ENCODE measurements around the gene CENPA.

CENPA gene

DNA sequence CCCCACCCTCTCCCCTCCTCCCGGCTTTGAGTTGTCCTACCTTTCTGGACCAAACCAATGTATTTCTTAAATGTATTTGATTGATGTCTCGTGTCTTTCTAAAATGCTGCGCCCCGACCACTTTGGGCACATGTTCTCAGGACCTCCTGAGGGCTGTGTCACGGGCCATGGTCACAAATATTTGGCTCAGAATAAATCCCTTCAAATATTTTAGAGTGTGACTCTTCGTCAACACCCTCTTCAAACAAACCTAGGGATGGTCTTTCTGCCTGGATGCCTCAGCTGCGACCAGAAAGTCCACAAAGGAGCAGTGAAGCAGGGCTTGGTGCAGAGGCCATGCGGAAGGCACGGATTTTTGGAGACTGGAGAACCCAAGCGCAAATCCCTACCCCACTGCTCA is 22.8 kb upstream of the CENPA start:
- DNase-seq = no peak

DNA sequence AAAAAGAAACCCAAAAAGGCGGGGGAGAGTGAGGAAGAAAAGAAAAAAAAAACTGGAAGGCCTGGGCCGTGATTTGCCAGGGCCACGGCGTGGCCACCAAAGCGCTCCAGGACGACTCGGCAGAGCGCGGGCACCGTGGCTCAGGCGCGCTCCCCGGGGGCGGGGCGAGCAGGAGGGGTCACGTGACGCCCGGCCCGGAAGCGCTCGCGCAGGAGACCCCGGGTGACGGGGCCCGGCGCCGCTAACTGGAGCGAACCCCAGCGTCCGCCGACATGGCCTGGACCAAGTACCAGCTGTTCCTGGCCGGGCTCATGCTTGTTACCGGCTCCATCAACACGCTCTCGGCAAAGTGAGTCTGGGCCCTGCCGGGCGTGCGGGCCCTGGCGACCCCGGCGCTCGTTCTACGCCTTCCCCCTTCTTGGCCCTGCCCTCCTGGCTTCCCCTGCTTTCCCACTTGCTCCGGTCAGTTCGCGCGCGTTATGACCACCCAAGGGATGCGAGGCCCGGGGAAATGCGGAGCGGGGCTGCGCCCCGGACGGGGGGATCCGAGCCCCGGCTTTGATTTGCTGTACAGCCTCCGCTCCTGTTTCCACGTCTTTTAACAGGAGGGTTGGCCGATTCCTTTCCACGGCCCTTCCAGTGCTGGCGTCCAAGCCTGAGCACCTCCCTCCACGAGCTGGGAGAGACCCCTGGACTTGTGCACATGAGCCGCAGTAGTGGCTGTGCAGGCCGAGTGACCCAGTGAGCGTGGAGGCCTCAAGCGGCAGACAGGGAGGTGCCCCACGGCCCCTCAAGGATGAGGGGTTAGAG is 21.6 kb upstream of the CENPA start, which contains the start of gene SLC35F6:
TSS of gene SLC35F6 (plus strand) at position 207 of the 810 bp plus-strand sequence. CDS start at position 273, 66 bp downstream.
- peak; percentile 77 for DNase-seq

DNA sequence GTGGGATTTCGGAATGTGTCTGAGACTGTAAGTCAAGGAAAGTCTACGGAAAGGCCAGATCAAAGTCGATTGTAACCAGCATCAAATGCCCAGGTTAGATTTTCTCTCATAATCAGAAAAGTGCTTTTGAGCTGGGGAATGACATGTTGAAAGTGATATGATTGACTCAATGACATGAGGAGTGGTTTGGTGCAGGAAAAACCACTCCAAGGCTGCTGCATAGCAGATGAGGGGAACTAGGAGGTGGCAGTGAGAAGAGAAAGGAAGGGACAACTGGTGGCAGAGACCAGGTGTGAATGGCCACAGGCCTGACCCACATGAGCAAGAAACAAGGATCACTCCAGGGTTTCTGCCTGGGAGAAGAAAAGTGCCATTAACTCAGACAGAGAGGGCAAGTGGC is 20.9 kb upstream of the CENPA start:
- no peak for DNase-seq

DNA sequence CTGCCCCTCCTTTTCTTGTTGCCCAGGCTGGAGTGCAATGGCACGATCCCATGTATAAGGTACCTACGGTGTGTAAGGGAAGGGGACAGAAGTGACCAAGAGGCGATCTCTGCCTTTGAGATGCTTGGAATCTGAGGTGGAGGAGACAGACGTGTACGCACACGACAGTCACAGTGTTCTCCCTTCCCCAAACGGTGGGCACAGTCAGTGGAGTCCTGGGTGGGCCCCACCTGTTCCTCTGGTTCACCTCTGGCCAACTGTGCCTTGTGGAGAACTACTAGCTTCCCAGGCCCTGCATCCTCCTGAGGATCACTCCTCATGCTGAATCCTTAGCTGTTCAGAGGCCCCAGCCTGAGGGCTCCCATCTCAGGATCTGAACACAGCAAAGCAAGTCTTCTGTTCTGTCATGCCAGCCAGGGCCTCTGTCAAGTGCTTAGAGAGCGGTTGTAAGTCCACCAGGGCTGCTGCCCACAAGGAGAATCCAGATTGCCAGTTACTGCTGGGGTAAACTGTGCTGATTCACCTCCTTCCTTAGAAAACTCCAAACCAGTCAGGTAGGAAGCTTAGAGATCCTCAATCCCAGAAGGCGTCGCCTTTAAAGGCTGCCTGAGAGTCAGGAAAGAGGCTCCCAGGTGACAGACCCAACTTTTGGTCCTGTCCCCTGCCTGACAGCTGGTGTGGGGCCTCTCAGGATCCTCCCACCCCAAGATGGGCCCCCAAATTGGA is 20.2 kb upstream of the CENPA start:
- DNase-seq = no peak

DNA sequence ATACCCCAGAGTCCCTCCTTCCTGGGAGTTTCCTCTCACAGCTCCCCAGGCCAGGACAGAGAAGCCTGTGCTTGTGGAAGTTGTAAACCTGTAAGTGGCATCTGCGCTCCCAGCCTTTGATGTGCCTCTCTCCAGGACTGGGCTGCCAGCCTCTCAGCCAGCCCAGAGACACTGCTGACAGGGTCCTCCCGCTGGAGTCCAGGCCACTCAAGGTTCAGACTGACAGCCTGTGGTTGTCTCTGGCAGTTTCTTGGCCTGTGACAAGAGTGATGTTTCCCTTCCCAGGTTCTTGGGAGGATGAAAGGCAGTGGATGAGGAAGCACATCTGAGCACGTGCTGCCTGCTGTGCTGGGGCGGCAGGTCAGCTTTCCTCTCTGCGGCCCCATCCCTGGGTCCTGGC is 18.7 kb upstream of the CENPA start:
- DNase-seq = no peak

DNA sequence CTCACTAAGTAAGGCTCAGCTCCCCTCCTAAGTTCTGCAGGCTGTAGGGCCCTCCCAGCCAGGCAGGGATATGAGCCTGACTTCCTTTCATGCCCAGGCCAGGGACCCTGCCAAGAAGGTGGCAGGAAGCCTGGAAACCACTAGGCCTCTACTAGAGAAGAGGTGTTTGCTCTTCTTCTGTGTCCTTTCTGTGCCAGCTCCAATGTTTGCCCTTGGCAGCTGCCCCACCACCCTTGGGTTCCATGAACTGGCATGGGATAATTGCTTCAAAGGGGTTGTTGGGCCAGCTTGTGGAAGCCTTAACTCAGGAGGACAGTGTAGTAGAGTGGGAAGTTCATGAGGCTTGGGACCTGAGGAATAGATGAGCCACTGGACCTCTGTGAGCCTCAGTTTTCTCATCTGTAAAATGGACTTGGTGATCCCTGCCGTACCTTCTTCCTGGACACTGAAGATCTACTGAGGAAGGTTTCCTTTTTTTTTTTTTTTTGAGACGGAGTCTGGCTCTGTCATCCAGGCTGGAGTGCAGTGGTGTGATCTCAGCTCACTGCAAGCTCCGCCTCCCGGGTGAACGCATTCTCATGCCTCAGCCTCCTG is 17.9 kb upstream of the CENPA start:
- no peak for DNase-seq

DNA sequence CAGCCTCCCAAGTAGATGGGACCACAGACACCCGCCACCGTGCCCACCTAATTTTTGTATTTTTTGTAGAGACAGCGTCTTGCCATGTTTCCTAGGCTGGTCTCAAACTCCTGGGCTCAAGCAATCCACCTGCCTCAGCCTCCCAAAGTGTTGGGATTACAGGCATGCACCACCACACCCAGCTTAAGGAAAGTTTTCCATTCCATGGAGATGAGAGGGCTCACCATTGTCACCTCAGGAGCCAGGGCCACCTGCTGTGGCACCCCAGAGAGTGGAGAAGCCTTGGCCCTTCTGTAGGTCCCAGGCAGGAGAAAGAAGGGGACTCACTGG is 17.1 kb upstream of the CENPA start:
- no peak for DNase-seq

DNA sequence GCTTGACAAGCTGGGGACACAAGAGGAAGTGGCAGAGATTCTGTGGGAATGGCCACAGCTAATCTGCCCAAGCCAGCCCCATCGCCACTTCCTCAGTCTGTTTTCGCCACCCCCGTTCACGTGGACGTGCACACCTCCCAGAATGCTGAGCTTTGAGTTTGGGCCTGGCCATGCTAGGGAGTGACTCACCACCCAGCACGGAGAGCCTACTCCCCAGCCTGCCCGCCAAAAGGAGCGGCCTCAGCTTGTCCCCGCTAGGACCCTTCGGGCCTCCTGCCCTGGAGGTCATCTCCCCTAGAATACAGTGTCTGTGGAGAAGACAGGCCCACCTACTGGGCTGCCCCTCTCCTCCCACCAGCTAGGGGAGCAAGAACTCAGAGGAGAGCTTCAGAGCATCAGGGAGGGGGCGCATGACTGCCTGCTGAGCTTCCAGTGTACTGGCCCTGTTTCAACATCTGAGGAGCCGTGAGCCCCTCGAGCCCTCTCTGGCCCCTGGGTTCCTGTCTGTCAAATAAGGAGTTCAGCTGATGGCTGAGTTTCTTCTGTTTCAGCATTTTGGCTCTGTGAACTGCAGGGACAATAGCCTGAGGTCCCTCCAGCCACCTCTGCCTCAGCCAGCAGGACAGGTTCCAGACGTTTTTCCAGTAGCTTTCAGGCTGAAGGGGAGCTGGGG is 16.6 kb upstream of the CENPA start:
- no peak for DNase-seq

DNA sequence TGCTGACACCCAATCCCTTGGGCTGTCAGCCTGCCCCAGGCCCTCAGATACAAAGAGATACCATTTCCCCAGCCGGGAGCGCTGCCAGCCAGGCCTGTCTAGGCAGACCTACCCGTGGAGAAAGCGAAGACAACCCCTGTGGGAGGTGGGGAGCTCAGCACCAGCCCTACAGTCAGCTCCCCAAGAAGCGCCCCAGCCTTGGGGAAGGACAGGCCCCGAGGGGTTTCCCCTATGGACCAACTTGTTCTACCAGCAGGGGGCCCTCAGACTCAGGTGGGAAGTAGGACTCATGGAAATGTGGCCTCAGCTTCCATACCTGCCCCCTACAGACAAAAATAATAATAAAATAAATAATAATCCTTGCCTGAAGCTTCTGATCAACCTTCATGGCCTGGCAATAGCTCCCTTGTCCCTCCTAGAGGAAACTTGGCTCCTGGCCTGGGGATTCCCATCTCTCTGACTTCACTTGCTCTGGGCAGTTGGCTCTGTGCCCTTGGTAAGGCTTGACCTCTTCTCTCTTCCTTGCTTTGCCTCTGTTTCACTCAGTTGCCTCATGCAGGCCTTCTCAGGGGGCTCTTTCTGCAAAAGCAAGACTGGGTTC is 14.8 kb upstream of the CENPA start:
- peak; percentile 81 for DNase-seq

DNA sequence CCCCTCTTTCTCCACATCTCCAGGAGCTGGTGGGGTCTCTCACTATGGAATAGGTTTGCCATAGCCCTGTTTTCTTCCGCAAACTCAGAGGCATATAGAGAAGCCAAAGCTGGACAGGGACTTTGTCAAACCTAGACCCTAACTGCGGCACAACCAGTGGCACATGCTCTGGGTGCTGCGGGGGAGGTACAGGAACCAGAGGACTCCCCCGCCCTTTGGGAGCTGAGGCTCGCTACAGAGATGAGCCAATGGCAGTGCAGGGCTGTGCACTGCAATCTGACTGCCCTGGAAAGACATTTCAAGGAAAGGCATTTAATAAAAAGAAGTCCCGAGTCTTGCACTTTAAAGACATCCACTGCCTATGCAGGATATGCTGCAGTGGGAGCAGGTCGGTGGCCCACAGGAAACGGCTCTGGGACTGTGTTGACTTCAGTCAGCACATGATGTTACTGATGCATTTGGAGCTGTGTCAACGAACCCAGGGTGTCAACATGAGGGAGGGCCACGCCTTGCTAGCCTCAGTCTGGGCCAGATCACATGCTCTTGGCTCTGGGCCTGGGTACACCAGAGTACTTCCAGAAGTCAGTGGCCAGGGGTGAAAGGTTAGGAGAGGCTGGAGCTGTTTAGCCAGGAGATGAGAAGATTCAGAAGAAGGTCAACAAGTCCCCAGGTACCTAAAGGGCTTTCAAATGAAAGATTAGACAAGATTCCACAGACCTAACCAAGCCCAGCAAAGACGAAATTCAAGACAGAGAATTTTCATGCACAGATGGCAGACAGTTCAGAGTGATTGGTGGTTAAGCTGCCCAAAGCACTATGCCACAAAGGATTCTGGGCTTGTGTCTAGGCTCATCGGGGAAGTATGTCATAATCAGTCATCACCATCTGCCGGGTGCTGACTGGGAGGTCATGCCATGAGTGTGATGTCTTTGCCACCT is 13.5 kb upstream of the CENPA start:
- peak; percentile 41 for DNase-seq

DNA sequence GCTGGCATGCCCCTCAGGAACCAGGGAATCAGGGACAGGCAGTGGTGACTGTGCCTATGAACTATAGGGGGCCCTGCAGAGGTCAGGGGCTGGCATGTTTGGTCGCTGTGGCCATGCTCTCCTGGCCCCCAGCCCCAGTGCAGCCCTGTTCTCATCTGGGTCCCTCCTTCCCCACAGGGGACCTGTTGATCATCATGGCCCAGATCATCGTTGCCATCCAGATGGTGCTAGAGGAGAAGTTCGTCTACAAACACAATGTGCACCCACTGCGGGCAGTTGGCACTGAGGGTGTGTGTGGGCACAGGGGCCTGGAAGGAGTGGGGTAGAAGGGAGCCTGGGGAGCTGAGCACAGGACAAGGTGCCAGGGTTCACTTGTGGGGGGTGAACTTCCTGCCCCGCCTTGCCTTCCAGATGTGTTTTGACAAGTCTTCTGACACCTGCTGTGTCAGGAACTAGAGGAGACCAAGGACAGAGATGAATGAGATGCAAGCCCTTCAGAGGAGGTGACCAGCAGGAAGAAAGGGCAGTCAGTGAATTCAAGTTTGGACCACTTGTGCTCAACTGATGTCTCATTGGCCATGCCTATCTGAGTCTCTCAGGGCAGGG is 9.6 kb upstream of the CENPA start:
- DNase-seq = no peak

DNA sequence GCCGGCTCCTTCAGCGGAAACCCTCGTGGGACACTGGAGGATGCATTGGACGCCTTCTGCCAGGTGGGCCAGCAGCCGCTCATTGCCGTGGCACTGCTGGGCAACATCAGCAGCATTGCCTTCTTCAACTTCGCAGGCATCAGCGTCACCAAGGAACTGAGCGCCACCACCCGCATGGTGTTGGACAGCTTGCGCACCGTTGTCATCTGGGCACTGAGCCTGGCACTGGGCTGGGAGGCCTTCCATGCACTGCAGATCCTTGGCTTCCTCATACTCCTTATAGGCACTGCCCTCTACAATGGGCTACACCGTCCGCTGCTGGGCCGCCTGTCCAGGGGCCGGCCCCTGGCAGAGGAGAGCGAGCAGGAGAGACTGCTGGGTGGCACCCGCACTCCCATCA is 7.8 kb upstream of the CENPA start:
- DNase-seq = no peak

DNA sequence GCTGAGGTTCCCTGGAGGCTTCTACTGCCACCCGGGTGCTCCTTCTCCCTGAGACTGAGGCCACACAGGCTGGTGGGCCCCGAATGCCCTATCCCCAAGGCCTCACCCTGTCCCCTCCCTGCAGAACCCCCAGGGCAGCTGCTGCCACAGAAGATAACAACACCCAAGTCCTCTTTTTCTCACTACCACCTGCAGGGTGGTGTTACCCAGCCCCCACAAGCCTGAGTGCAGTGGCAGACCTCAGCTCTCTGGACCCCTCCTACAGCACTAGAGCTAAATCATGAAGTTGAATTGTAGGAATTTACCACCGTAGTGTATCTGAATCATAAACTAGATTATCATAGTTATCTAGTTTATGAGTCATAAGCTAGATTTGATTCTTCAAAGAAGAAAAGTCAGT is 7.3 kb upstream of the CENPA start:
- DNase-seq = no peak

DNA sequence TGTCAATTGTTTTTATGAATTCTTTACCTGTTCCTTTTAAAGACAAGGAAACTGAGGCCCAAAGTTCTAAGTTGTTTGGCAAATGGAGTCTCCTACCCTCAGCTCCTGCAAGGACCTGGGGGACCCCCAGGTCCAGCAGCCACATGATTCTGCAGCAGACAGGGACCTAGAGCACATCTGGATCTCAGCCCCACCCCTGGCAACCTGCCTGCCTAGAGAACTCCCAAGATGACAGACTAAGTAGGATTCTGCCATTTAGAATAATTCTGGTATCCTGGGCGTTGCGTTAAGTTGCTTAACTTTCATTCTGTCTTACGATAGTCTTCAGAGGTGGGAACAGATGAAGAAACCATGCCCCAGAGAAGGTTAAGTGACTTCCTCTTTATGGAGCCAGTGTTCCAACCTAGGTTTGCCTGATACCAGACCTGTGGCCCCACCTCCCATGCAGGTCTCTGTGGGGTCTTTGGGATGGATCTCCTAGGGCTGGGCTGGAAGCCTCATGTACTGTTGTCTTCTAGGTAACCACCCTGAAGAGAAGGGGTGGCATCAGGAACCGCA is 5.6 kb upstream of the CENPA start:
- no peak for DNase-seq

DNA sequence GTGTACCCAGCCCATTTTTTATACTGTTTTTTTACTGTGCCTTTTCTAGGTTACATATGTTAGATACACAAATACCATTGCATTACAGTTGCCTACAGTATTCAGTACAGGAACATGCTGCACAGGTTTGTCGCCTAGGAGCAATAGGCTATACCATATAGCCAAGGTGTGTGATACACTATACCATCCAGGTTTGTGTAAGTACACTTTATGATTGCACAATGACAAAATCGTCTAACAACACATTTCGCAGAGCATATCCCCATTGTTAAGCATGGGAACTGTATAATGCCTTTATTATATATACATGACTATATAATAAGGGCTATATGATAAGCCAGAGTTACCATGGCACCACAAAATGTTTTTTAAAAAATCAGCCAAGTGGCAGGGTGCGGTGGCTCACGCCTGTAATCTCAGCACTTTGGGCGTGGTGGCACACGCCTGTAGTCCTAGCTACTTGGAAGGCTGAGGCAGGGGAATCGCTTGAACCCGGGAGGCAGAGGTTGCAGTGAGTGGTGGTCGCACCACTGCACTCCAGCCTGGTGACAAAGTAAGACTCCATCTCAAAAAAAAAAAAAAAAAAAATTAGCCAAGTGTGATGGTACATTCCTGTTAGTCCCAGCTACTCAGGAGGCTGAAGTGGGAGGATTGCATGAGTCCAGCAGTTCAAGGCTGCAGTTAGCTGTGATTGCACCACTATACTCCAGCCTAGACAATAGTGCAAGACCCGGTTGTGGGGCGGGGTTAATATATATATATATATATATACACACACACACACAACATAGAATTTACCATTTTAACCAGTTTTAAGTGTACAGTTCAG is 2.8 kb upstream of the CENPA start:
- no peak for DNase-seq

DNA sequence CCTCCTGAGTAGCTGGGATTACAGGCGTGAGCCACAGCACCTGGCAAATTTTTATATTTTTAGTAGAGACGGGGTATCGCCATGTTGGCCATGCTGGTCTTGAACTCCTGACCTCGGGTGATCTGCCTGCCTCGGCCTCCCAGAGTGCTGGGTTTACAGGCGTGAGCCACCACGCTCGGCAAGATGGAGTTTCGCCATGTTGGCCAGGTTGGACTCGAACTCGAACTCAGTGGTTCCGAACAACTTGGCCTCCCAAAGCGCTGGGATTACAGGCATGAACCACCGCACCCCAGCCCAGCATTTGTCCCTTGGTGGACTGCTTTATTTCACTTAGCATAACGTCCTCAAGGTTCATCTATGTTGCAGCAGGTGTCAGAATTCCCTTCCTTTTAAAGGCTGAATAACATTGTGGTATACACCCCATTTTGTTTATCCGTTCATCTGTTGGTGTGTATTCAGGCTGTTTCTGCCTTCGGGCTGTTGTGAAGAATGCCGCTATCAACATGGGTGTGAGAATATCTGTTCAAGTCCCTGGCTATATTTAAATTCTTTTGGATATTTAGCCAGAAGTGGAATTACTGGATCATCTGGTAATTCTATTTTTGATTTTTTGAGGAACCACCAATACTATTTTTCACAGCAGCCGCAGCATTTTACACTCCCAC is 1.2 kb upstream of the CENPA start:
- no peak for DNase-seq

DNA sequence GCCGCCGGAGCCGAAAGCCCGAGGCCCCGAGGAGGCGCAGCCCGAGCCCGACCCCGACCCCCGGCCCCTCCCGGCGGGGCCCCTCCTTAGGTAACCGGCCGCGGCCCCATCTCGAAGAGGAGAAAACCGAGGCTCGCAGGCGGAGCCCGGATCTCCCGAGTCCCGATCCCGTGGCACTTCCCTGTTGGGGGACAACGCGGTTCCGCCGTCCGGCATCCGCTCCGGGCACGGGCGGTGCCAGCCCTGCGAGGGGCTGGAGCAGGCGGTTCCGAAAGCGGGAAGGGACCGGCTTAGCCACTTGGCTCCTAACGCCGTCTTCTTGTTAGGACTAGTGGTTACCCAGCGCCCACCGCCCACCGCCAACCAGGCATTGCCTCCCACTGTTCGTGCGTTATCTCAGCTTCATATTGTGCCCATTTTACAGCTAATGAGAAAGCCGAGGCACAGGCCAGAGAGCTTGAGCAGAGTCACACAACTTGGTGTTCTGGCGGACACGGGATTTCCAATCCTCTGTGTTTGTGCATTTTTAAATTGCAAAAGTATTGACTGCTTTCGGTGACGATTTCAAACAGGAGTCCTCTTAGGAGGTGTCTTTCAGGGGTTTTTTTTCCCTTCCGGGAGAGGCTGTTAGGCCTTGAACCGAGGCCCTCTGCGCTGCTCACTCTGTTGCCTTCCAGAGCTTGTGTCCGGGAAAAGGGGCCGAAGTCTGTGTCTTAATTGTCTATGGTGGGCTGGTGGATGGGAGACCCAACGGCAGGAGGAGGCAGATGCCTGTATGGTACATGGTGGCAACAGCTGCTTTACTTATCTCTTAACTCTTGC is 562 bp downstream of the CENPA start:
- no peak for DNase-seq

DNA sequence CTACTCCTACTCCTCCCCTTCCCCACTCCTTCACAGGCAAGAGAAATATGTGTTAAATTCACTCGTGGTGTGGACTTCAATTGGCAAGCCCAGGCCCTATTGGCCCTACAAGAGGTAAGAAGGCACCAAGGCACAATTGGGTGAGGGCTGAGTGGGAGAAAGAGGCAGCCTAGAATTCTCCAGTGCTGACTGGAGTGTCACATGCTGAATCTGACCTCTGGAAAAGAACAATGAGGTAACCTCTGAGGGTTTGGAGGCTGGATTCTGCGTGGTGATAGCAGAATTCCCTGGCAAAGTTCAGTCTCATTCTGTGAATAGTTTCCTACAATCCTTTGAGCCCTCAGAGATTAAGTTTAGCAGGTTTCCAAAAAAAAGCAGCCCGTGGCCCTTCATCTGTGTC is 6.9 kb downstream of the CENPA start:
- DNase-seq = no peak

DNA sequence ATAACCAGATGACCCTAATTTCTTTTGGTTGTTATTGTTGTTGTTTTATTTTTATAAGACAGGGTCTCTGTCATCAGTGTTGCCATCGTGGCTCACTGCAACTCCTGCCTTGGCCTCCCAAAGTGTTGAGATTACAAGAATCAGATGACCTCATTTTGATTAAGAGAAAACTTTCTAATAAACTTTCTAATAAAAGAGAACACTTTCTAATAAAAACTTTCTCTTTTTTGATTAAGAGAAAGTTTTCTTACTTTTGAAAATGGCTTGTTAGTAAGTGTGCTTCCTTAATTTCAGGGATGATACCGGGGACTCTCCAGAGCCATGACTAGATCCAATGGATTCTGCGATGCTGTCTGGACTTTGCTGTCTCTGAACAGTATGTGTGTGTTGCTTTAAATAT is 7.7 kb downstream of the CENPA start:
- no peak for DNase-seq
